ENCODE measurements around the gene TMPO. TPM values are rescaled to one million over a fixed set of nuclear protein-coding genes. Genes with fewer than 3 reads are reported as not detected.
"Not testable (repeated sequence)": the region's sequence is repeated elsewhere in the genome, so short reads cannot be mapped to it uniquely, and the experiment has no call there.

The TMPO gene
- total and polyA plus RNA-seq, 2 donors (not counting 3 experiments of a cell fraction or from before 2014, with no cell fraction given), result 27.8 to 150 TPM

- Histone ChIP-seq H3K9me1 (replicated peaks; ENCODE audit: control insufficient read depth, extremely low read depth, insufficient read depth, low read length) (no peaks in the 10 kb centered on the region), H3K36me3 (ENCODE audit: control insufficient read depth in 2 of 2, extremely low read depth in 1 of 2, insufficient read depth in 2 of 2, low read length in 2 of 2) (peaks cover 17 to 29% of the 10 kb centered on the region in 2 experiments), H3K4me1 (ENCODE audit: control insufficient read depth, extremely low read depth, insufficient read depth, low read length) (peaks cover 13% of the 10 kb centered on the region), H3K27me3 (ENCODE audit: control insufficient read depth in 2 of 2, insufficient read depth in 2 of 2, low read length in 2 of 2) (no peaks in the 10 kb centered on the region), H3K4me2 (ENCODE audit: insufficient read depth, low read length) (peak overlapping the region; percentile 97), H3K79me2 (ENCODE audit: control insufficient read depth, insufficient read depth, low read length) (peaks cover 49% of the 10 kb centered on the region), H3K9ac (replicated peaks; ENCODE audit: extremely low read depth, insufficient read depth, low read length) (peak overlapping the region; percentile 93), H3K4me3 (replicated peaks in 1 of 3; ENCODE audit: insufficient read depth in 1 of 3, low read depth in 1 of 3, low read length in 3 of 3) (peak overlapping the region; percentile 89 to 98 (median 91)), H3K27ac (ENCODE audit: insufficient read depth, low read depth, low read length) (peak overlapping the region; percentile 67), H3K9me3 (replicated peaks; ENCODE audit: control insufficient read depth, insufficient read depth, low read length) (no peaks in the 10 kb centered on the region), H4K20me1 (replicated peaks; ENCODE audit: control insufficient read depth, extremely low read depth, insufficient read depth, low read length) (peaks cover 12% of the 10 kb centered on the region), H2AFZ (ENCODE audit: low read depth, low read length) (no peak overlapping the region)
- BruUV-seq (replicated peaks), result no TSS peak
- intact Hi-C loops (cut with micrococcal nuclease) (loop anchor here (2.0 kb wide), 1 partner anchor 179 kb away; no protein-coding TSS in a partner anchor), dilution Hi-C loops (cut with MboI; ENCODE audit: extremely low pct_ligation_motif_present, low sequenced_read_pairs) (no loop called here)
- peak; percentile 67 for FAIRE-seq
- peak; percentile 72 for DNase-seq (ENCODE audit: low read depth, low spot score)
- CTCF ChIA-PET, result interaction anchor here (0.6 to 3.2 kb wide), 16 partner anchors 10 to 171 kb away, joined by 3 to 25 read pairs (median 3); partner anchors contain the start of genes APAF1 and IKBIP
- POLR2A ChIA-PET, result interaction anchor here (0.6 to 2.7 kb wide), 5 partner anchors 29 to 75 kb away, joined by 3 to 14 read pairs (median 10); partner anchors contain the start of gene IKBIP
- TF ChIP-seq FOS (IDR thresholded peaks at IDR 0.05; ENCODE audit: borderline replicate concordance, insufficient read depth, low read length), result peak; percentile 64
- peak; percentile 30 for TF ChIP-seq JUN (IDR thresholded peaks at IDR 0.05; ENCODE audit: borderline replicate concordance, insufficient read depth, insufficient read length, low read depth)
- TF ChIP-seq, protein P1, sequence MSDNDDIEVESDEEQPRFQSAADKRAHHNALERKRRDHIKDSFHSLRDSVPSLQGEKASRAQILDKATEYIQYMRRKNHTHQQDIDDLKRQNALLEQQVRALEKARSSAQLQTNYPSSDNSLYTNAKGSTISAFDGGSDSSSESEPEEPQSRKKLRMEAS (IDR thresholded peaks at IDR 0.05; ENCODE audit: insufficient read depth, insufficient read length), result no peak
Observed at GRCh38 chr12:98595243-98595988, 80.0 kb downstream of the TMPO start.

DNA sequence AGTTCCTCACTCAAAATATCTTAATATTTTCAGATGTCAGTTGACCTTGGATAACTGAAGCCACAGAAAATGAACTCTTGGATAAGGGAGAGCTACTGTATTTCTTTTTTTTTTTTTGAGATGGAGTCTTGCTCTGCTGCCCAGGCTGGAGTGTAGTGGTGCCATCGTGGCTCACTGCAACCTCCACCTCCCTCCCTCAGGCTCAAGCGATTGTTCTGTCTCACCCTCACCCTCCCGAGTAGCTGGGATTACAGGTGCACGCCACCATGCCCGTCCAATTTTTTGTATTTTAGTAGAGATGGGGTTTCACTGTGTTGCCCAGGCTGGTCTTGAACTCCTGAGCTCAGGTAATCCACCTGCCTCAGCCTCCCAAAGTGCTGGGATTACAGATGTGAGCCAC is 81.9 kb downstream of the TMPO start:
- H3K9me3 ChIP-seq (replicated peaks; ENCODE audit: control insufficient read depth, insufficient read depth, low read length); H3K4me2 ChIP-seq (ENCODE audit: insufficient read depth, low read length); H3K9me1 ChIP-seq (replicated peaks; ENCODE audit: control insufficient read depth, extremely low read depth, insufficient read depth, low read length); POLR2A ChIA-PET; intact Hi-C loops (cut with micrococcal nuclease); H2AFZ ChIP-seq (ENCODE audit: low read depth, low read length); FAIRE-seq; H3K27ac ChIP-seq (ENCODE audit: insufficient read depth, low read depth, low read length); BruUV-seq (replicated peaks); H3K4me3 ChIP-seq (replicated peaks in 1 of 3; ENCODE audit: insufficient read depth in 1 of 3, low read depth in 1 of 3, low read length in 3 of 3); H3K9ac ChIP-seq (replicated peaks; ENCODE audit: extremely low read depth, insufficient read depth, low read length); H3K27me3 ChIP-seq (ENCODE audit: control insufficient read depth in 2 of 2, insufficient read depth in 2 of 2, low read length in 2 of 2); DNase-seq (ENCODE audit: low read depth, low spot score); dilution Hi-C loops (cut with MboI; ENCODE audit: extremely low pct_ligation_motif_present, low sequenced_read_pairs): not testable (repeated sequence)
- Histone ChIP-seq H4K20me1 (replicated peaks; ENCODE audit: control insufficient read depth, extremely low read depth, insufficient read depth, low read length) (peaks cover 15% of the 10 kb centered on the region), H3K4me1 (ENCODE audit: control insufficient read depth, extremely low read depth, insufficient read depth, low read length) (peaks cover 13% of the 10 kb centered on the region), H3K36me3 (ENCODE audit: control insufficient read depth in 2 of 2, extremely low read depth in 1 of 2, insufficient read depth in 2 of 2, low read length in 2 of 2) (peaks cover 23 to 44% of the 10 kb centered on the region in 2 experiments), H3K79me2 (ENCODE audit: control insufficient read depth, insufficient read depth, low read length) (peaks cover 50% of the 10 kb centered on the region)
- CTCF ChIA-PET, result interaction anchor here (0.8 to 3.2 kb wide), 3 partner anchors 8 to 55 kb away, joined by 3 to 25 read pairs (median 4); no protein-coding TSS in a partner anchor

Small RNAs within 50 kb of the gene (small RNA-seq; reads per million reads assigned to genes)
- gene SNORA53 (ENCODE audit: insufficient read depth, insufficient read length, low read depth, low replicate concordance), result 13.4 reads per million, percentile 69 among the genes with 10 or more reads in this experiment

Other genes starting within 250 kb of the TMPO start
- gene SLC25A3, start 78.1 kb downstream of the TMPO start, total RNA-seq, result 774 and 797 TPM in 2 replicates
- 759 and 1,103 TPM in 2 replicates for gene SLC25A3, start 78.1 kb downstream of the TMPO start, polyA plus RNA-seq
- gene IKBIP, start 129.2 kb downstream of the TMPO start, total RNA-seq, result 56.2 and 56.8 TPM in 2 replicates
- 8.3 and 12.9 TPM in 2 replicates for gene IKBIP, start 129.2 kb downstream of the TMPO start, polyA plus RNA-seq
- gene APAF1, start 129.7 kb downstream of the TMPO start, total RNA-seq, result 32.1 and 35.2 TPM in 2 replicates
- gene APAF1, start 129.7 kb downstream of the TMPO start, polyA plus RNA-seq, result 6.2 and 7.2 TPM in 2 replicates